ENCODE data around the gene TMPRSS2.

DNA sequence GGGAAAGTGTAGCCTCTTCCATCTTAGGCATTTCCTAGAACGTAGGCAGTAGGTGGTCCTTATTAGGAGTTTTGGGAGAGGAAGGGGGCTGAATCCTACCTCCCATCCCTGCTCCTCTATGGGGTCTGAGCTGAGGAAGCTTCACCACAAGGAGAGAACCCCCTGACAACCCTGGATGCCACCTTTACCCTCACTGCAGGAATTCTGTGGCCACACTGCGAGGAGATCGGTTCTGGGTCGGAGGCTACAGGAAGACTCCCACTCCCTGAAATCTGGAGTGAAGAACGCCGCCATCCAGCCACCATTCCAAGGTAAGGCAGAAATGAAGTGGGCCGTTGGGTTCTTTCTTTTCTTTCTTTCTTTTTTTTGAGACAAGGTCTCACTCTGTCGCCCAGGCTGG, 80.4 kb downstream of the TMPRSS2 start:
- TF ChIP-seq PHF8 (IDR thresholded peaks at IDR 0.05; ENCODE audit: borderline replicate concordance, low read length) (no peak), ZFP36 (IDR thresholded peaks at IDR 0.05; ENCODE audit: low read depth, low read length, partially characterized antibody) (no peak), POLR2AphosphoS5 (IDR thresholded peaks at IDR 0.05; ENCODE audit: control insufficient read depth, insufficient read depth, low read depth, low read length) (no peak), NFIC (IDR thresholded peaks at IDR 0.05) (no peak), EGR1 (conservative IDR thresholded peaks at IDR 0.05) (no peak)
- TF ChIP-seq, protein P1, sequence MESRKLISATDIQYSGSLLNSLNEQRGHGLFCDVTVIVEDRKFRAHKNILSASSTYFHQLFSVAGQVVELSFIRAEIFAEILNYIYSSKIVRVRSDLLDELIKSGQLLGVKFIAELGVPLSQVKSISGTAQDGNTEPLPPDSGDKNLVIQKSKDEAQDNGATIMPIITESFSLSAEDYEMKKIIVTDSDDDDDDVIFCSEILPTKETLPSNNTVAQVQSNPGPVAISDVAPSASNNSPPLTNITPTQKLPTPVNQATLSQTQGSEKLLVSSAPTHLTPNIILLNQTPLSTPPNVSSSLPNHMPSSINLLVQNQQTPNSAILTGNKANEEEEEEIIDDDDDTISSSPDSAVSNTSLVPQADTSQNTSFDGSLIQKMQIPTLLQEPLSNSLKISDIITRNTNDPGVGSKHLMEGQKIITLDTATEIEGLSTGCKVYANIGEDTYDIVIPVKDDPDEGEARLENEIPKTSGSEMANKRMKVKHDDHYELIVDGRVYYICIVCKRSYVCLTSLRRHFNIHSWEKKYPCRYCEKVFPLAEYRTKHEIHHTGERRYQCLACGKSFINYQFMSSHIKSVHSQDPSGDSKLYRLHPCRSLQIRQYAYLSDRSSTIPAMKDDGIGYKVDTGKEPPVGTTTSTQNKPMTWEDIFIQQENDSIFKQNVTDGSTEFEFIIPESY (CRISPR knock-in tag; IDR thresholded peaks at IDR 0.05): no peak
